DND-41 (cell line): ENCODE measurements around the gene ITGB1BP2.
"Not testable (repeated sequence)": the region's sequence is repeated elsewhere in the genome, so short reads cannot be mapped to it uniquely, and the experiment has no call there.

ENCODE experiments used
- ATAC-seq: fragments of 200-7000 bp; cut with Tn5 transposase; 3 replicates; pipeline ENCODE4 v1.9.1; 2021; ENCODE audit warnings: low read depth; ENCODE audit not compliant: insufficient read depth
- DNase-seq: peaks from one replicate; pipeline ENCODE4 v3.0.0-alpha.2; 2020
- H2AFZ ChIP-seq: 2 replicates; pipeline ENCODE4 v1.6.0; 2012; ENCODE audit warnings: low read depth, low read length
- H3K27ac ChIP-seq: 2 replicates; pipeline ENCODE4 v1.5.1; 2012; ENCODE audit warnings: low read length, inconsistent platforms
- H3K27me3 ChIP-seq: fragments of 200-600 bp; sonication (generic); 2 replicates; pipeline ENCODE4 v1.6.0; 2012; ENCODE audit warnings: low read length, mild to moderate bottlenecking, inconsistent platforms; ENCODE audit not compliant: insufficient read depth, poor library complexity
- H3K36me3 ChIP-seq: 2 replicates; pipeline ENCODE4 v1.5.1; 2012; ENCODE audit warnings: low read length, inconsistent platforms; ENCODE audit not compliant: insufficient read depth
- H3K4me1 ChIP-seq: 2 replicates; pipeline ENCODE4 v1.5.1; 2012; ENCODE audit warnings: mild to moderate bottlenecking, low read length; ENCODE audit not compliant: insufficient read depth
- H3K4me2 ChIP-seq: 2 replicates; pipeline ENCODE4 v1.6.0; 2012; ENCODE audit warnings: mild to moderate bottlenecking, moderate library complexity, low read length, inconsistent platforms; ENCODE audit not compliant: insufficient read depth
- H3K4me3 ChIP-seq, 2 experiments: fragments of 200-600 bp in 1 of 2; shearing (Covaris generic) in 1 of 2; 2 replicates each; pipeline ENCODE4 v1.5.1; 2012 to 2016; ENCODE audit warnings: inconsistent platforms in 2 of 2, low read length in 2 of 2, mild to moderate bottlenecking in 2 of 2, low read depth in 1 of 2, moderate library complexity in 1 of 2
- H3K79me2 ChIP-seq: 2 replicates; pipeline ENCODE4 v1.6.0; 2012; ENCODE audit warnings: low read length, inconsistent platforms; ENCODE audit not compliant: insufficient read depth
- H3K9ac ChIP-seq: 2 replicates; pipeline ENCODE4 v1.6.0; 2012; ENCODE audit warnings: low read depth, mild to moderate bottlenecking, inconsistent platforms, low read length, moderate library complexity
- H3K9me3 ChIP-seq: 2 replicates; pipeline ENCODE4 v1.5.1; 2012; ENCODE audit warnings: low read length, moderate library complexity, mild to moderate bottlenecking, inconsistent platforms; ENCODE audit not compliant: insufficient read depth, severe bottlenecking
- H4K20me1 ChIP-seq: 2 replicates; pipeline ENCODE4 v1.6.0; 2012; ENCODE audit warnings: low read length; ENCODE audit not compliant: insufficient read depth
- CTCF ChIP-seq: IDR thresholded peaks from 2 replicates; pipeline ENCODE4 v1.5.1; 2012; ENCODE audit warnings: borderline replicate concordance, low read length, moderate library complexity, mild to moderate bottlenecking; ENCODE audit not compliant: poor library complexity, severe bottlenecking; ENCODE audit errors: extremely low read depth
- EZH2 ChIP-seq: IDR thresholded peaks from 3 replicates; pipeline ENCODE4 v1.6.1; 2012; ENCODE audit warnings: borderline replicate concordance, low read depth, mild to moderate bottlenecking, moderate library complexity, low read length, inconsistent platforms; ENCODE audit not compliant: severe bottlenecking

The ITGB1BP2 gene

DNA sequence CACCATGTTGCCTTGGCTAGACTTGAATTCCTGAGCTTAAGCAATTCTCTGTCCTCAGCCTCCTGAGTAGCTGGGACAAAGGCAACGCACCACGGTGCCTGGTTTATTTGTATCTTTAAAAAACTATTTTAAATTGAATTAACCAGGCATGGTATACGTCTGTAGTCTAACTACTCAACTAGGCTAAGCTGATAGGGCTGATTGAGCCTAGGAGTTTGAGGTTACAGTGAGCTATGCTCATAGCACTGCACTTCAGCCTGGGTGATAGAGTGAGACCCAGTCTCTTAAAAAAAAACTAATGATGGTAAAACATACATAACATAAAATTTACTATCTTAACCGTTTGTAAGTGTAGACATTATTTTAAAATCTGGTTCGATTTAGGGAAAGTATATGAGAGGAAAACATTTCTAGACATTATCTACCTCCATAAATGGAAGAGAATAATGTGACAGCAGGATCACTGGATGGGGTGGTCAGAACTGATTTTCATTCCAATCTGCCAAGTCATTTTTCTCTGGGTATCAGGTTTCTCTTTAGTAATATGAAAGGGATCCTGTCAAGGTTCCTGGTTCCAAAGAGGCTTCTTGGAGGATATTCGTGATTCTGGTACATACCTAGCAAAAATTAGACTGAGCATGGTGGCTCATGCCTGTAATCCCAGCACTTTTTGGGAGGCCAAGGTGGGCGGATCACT lies 8.7 kb upstream of the ITGB1BP2 start:
- Histone ChIP-seq H3K4me2 (no peak overlapping the region), H4K20me1 (peaks cover 47% of the 10 kb centered on the region), H3K27ac (no peak overlapping the region), H2AFZ (no peak overlapping the region), H3K9ac (no peak overlapping the region), H3K79me2 (peaks cover 63% of the 10 kb centered on the region), H3K36me3 (peaks cover 91% of the 10 kb centered on the region), H3K27me3 (no peaks in the 10 kb centered on the region), H3K4me3 (no peak overlapping the region), H3K9me3 (no peaks in the 10 kb centered on the region), H3K4me1 (peaks cover 11% of the 10 kb centered on the region; the same call in 1 of the 2 replicates)
- DNase-seq, result no peak
- no peak for ATAC-seq
- TF ChIP-seq EZH2, result no peak
- TF ChIP-seq CTCF, result no peak

- peaks cover 30% of the 10 kb centered on the region for H4K20me1 ChIP-seq
- H3K79me2 ChIP-seq, result peaks cover 23% of the 10 kb centered on the region
- H2AFZ ChIP-seq, result no peak overlapping the region
- no peak for DNase-seq
- no peak for TF ChIP-seq EZH2
- no peak for TF ChIP-seq CTCF
- H3K4me3 ChIP-seq, result no peak overlapping the region
- no peak overlapping the region for H3K27ac ChIP-seq
- no peaks in the 10 kb centered on the region for H3K27me3 ChIP-seq
- H3K4me2 ChIP-seq, result no peak overlapping the region
- H3K36me3 ChIP-seq, result peaks cover 84% of the 10 kb centered on the region
- no peaks in the 10 kb centered on the region for H3K4me1 ChIP-seq
- no peak for ATAC-seq
- H3K9ac ChIP-seq, result no peak overlapping the region
- H3K9me3 ChIP-seq, result no peaks in the 10 kb centered on the region
These were observed 4.7 kb upstream of the ITGB1BP2 start for GRCh38 chrX:71296806-71297205.

GRCh38 chrX:71298119-71298518 lies 3.4 kb upstream of the ITGB1BP2 start:
- no peak overlapping the region for H3K4me3 ChIP-seq
- TF ChIP-seq CTCF (no peak), EZH2 (no peak)
- H3K36me3 ChIP-seq, result peaks cover 74% of the 10 kb centered on the region
- no peak overlapping the region for H3K4me2 ChIP-seq
- H3K27ac ChIP-seq, result no peak overlapping the region
- DNase-seq, result no peak
- H3K4me1 ChIP-seq, result no peaks in the 10 kb centered on the region
- H3K79me2 ChIP-seq, result peaks cover 10% of the 10 kb centered on the region
- no peak for ATAC-seq
- no peaks in the 10 kb centered on the region for H3K27me3 ChIP-seq
- H3K9ac ChIP-seq, result no peak overlapping the region
- H4K20me1 ChIP-seq, result peaks cover 19% of the 10 kb centered on the region
- H2AFZ ChIP-seq, result no peak overlapping the region
- no peaks in the 10 kb centered on the region for H3K9me3 ChIP-seq

DNA sequence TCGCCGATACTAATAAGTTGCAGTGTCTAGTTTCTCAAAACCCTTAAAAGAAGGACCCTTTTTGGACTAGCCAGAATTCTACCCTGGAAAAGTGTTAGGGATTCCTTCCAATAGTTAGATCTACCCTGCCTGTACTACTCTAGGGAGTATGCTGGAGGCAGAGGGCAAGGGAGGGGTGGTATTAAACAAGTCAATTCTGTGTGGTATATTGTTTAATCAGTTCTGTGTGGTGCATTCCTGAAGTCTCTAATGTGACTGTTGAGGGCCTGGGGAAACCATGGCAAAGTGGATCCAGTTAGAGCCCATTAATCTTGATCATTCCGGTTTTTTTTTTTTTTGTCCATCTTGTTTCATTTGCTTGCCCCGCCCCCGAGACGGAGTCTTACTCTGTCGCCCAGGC lies 1.5 kb upstream of the ITGB1BP2 start:
- not testable (repeated sequence) for H3K79me2 ChIP-seq, H3K27ac ChIP-seq, H2AFZ ChIP-seq, H3K9me3 ChIP-seq, H3K9ac ChIP-seq, DNase-seq, H3K4me3 ChIP-seq, H3K4me1 ChIP-seq, ATAC-seq, H3K27me3 ChIP-seq, H3K4me2 ChIP-seq
- peaks cover 67% of the 10 kb centered on the region for H3K36me3 ChIP-seq
- peaks cover 19% of the 10 kb centered on the region for H4K20me1 ChIP-seq

GRCh38 chrX:71300495-71300894 lies 1.1 kb upstream of the ITGB1BP2 start:
- not testable (repeated sequence) for H3K4me1 ChIP-seq, H3K79me2 ChIP-seq

More at GRCh38 chrX:71300495-71300894, 1.1 kb upstream of the ITGB1BP2 start:
- not testable (repeated sequence) for DNase-seq, H3K9ac ChIP-seq, H2AFZ ChIP-seq, H3K4me2 ChIP-seq, H3K4me3 ChIP-seq, H3K27me3 ChIP-seq, H3K9me3 ChIP-seq, H3K27ac ChIP-seq
- H4K20me1 ChIP-seq, result peaks cover 19% of the 10 kb centered on the region
- 0 out of 3 replicates have a peak, but pooled peaks have one; percentile 7 for ATAC-seq
- peaks cover 64% of the 10 kb centered on the region for H3K36me3 ChIP-seq
